Urinary bladder (tissue), 4 donors: Measurements from ENCODE around the gene ARHGAP31. TPM values are rescaled to one million over a fixed set of nuclear protein-coding genes. Genes with fewer than 3 reads are reported as not detected.
"Not testable (repeated sequence)": the region's sequence is repeated elsewhere in the genome, so short reads cannot be mapped to it uniquely, and the experiment has no call there.

Experiments
- DNase-seq: peaks from one replicate; pipeline ENCODE4 v3.0.0-alpha.2; 2015; ENCODE audit errors: extremely low spot score
- H3K27ac ChIP-seq: one replicate; pipeline ENCODE4 v1.5.1; 2013; ENCODE audit warnings: low read depth, mild to moderate bottlenecking, moderate library complexity
- H3K36me3 ChIP-seq: one replicate; pipeline ENCODE4 v1.6.1; 2013; ENCODE audit warnings: mild to moderate bottlenecking, moderate library complexity; ENCODE audit not compliant: insufficient read depth
- H3K4me1 ChIP-seq: one replicate; pipeline ENCODE4 v1.6.1; 2013; ENCODE audit warnings: mild to moderate bottlenecking, moderate library complexity; ENCODE audit not compliant: insufficient read depth
- H3K4me3 ChIP-seq: one replicate; pipeline ENCODE4 v1.5.1; 2013; ENCODE audit warnings: low read depth, low read length
- WGBS: extraction: QIAGEN DNeasy Blood & Tissue Kit; methylation state at CpG from one replicate; pipeline ENCODE4 v1.1.7; 2013; 5-methylcytosine and 5-hydroxymethylcytosine counted together
- polyA plus RNA-seq: library from polyadenylated mRNA; stranded (reverse); fragments of 200-250 nt; gene quantifications from one replicate; pipeline ENCODE4 v1.2.3, GENCODE V29; 2013
- total RNA-seq: library from RNA; depleted of rRNA; stranded (reverse); fragments of >200 nt; gene quantifications from one replicate; pipeline ENCODE4 v1.2.3, GENCODE V29; 2014
- donor health status: healthy with polysubstance abuse.
- donor health status: healthy.

The ARHGAP31 gene
- total and polyA plus RNA-seq, 2 donors: 10.3 to 16.1 TPM

GRCh38 chr3:119336823-119337222, 42.6 kb downstream of the ARHGAP31 start:
- Histone ChIP-seq H3K36me3 (no peaks in the 10 kb centered on the region), H3K4me1 (peaks cover 2% of the 10 kb centered on the region), H3K27ac (no peak overlapping the region), H3K4me3 (no peak overlapping the region)
- no peak for DNase-seq
- 78% methylated on average over 5 of the region's 5 CpGs for WGBS

- not testable (repeated sequence) for H3K4me3 ChIP-seq, H3K27ac ChIP-seq, DNase-seq, H3K4me1 ChIP-seq, H3K36me3 ChIP-seq
- 95% methylated on average over 6 of the region's 6 CpGs for WGBS
Observed at GRCh38 chr3:119337407-119337806, 43.2 kb downstream of the ARHGAP31 start.

- Histone ChIP-seq H3K27ac (no peak overlapping the region), H3K36me3 (no peaks in the 10 kb centered on the region), H3K4me3 (no peak overlapping the region), H3K4me1 (peaks cover 1% of the 10 kb centered on the region)
- DNase-seq: no peak
Observed at GRCh38 chr3:119338754-119339153, 44.6 kb downstream of the ARHGAP31 start.

GRCh38 chr3:119340014-119340413, 45.8 kb downstream of the ARHGAP31 start:
- Histone ChIP-seq H3K36me3 (no peaks in the 10 kb centered on the region), H3K27ac (no peak overlapping the region), H3K4me3 (no peak overlapping the region), H3K4me1 (no peaks in the 10 kb centered on the region)
- WGBS: 80% methylated on average over 1 of the region's 1 CpG
- no peak for DNase-seq

GRCh38 chr3:119340446-119340845, 46.3 kb downstream of the ARHGAP31 start:
- DNase-seq: no peak
- H3K36me3 ChIP-seq: no peaks in the 10 kb centered on the region
- 77% methylated on average over 5 of the region's 5 CpGs for WGBS

GRCh38 chr3:119342176-119342575, 48.0 kb downstream of the ARHGAP31 start:
- Histone ChIP-seq H3K4me1 (no peaks in the 10 kb centered on the region), H3K36me3 (no peaks in the 10 kb centered on the region), H3K27ac (no peak overlapping the region), H3K4me3 (no peak overlapping the region)
- DNase-seq: no peak
- 86% methylated on average over 1 of the region's 1 CpG for WGBS

More at GRCh38 chr3:119340446-119340845, 46.3 kb downstream of the ARHGAP31 start:
- H3K27ac ChIP-seq: no peak overlapping the region
- H3K4me1 ChIP-seq: no peaks in the 10 kb centered on the region
- no peak overlapping the region for H3K4me3 ChIP-seq

- no peaks in the 10 kb centered on the region for H3K36me3 ChIP-seq
- no peak overlapping the region for H3K27ac ChIP-seq
- 84% methylated on average over 5 of the region's 5 CpGs for whole genome bisulfite sequencing
- no peaks in the 10 kb centered on the region for H3K4me1 ChIP-seq
- H3K4me3 ChIP-seq: no peak overlapping the region
- no peak for DNase-seq
Observed at GRCh38 chr3:119343719-119344118, 49.5 kb downstream of the ARHGAP31 start.

GRCh38 chr3:119346076-119346496, 51.9 kb downstream of the ARHGAP31 start:
- no peaks in the 10 kb centered on the region for H3K36me3 ChIP-seq
- no peak overlapping the region for H3K27ac ChIP-seq
- DNase-seq: no peak
- H3K4me3 ChIP-seq: no peak overlapping the region
- no peaks in the 10 kb centered on the region for H3K4me1 ChIP-seq
- WGBS: 55% methylated on average over 1 of the region's 1 CpG

GRCh38 chr3:119347036-119347435, 52.9 kb downstream of the ARHGAP31 start:
- H3K36me3 ChIP-seq: no peaks in the 10 kb centered on the region
- no peaks in the 10 kb centered on the region for H3K4me1 ChIP-seq
- no peak overlapping the region for H3K27ac ChIP-seq
- no peak overlapping the region for H3K4me3 ChIP-seq
- no peak for DNase-seq
- WGBS: 90% methylated on average over 3 of the region's 3 CpGs

GRCh38 chr3:119349354-119350041, 55.3 kb downstream of the ARHGAP31 start:
- 61% methylated on average over 4 of the region's 4 CpGs for WGBS
- H3K4me1 ChIP-seq: peaks cover 1% of the 10 kb centered on the region
- H3K4me3 ChIP-seq: no peak overlapping the region
- no peak overlapping the region for H3K27ac ChIP-seq
- no peaks in the 10 kb centered on the region for H3K36me3 ChIP-seq
- no peak for DNase-seq

GRCh38 chr3:119350114-119350513, 55.9 kb downstream of the ARHGAP31 start:
- 61% methylated on average over 10 of the region's 10 CpGs for WGBS
- Histone ChIP-seq H3K36me3 (no peaks in the 10 kb centered on the region), H3K27ac (no peak overlapping the region), H3K4me1 (peaks cover 1% of the 10 kb centered on the region), H3K4me3 (no peak overlapping the region)
- no peak for DNase-seq

- WGBS: 79% methylated on average over 3 of the region's 3 CpGs
- Histone ChIP-seq H3K27ac (no peak overlapping the region), H3K4me1 (peaks cover 1% of the 10 kb centered on the region), H3K36me3 (no peaks in the 10 kb centered on the region), H3K4me3 (no peak overlapping the region)
- no peak for DNase-seq
Observed at GRCh38 chr3:119351581-119351980, 57.4 kb downstream of the ARHGAP31 start.

- H3K36me3 ChIP-seq: no peaks in the 10 kb centered on the region
- DNase-seq: no peak
- peaks cover 1% of the 10 kb centered on the region for H3K4me1 ChIP-seq
- H3K27ac ChIP-seq: no peak overlapping the region
- H3K4me3 ChIP-seq: no peak overlapping the region
- 79% methylated on average over 4 of the region's 4 CpGs for WGBS
Observed at GRCh38 chr3:119352034-119352609, 57.9 kb downstream of the ARHGAP31 start.

GRCh38 chr3:119352863-119353527, 58.8 kb downstream of the ARHGAP31 start:
- peak; percentile 47 for DNase-seq
- Histone ChIP-seq H3K4me1 (peaks cover 1% of the 10 kb centered on the region), H3K27ac (no peak overlapping the region), H3K4me3 (no peak overlapping the region), H3K36me3 (no peaks in the 10 kb centered on the region)
- WGBS: 58% methylated on average over 6 of the region's 6 CpGs
